GM23338 (cell line): ENCODE data around the gene C18orf32. TPM values are rescaled to one million over a fixed set of nuclear protein-coding genes. Genes with fewer than 3 reads are reported as not detected.

Experiments
- ATAC-seq: fragments of 200-7000 bp; cut with Tn5 transposase; 3 replicates; pipeline ENCODE4 v1.9.1; 2020
- DNase-seq: peaks from one replicate; pipeline ENCODE4 v3.0.0-alpha.2; 2015; ENCODE audit warnings: low spot score
- H2AFZ ChIP-seq: fragments of 200-600 bp; sonication (generic); 2 replicates; pipeline ENCODE4 v1.8.0; 2016; ENCODE audit warnings: antibody characterized with exemption, mild to moderate bottlenecking, moderate library complexity
- H3F3A ChIP-seq: fragments of 200-600 bp; sonication (generic); replicated peaks from 2 replicates; pipeline ENCODE4 v1.8.0; 2017; ENCODE audit warnings: antibody characterized with exemption, mixed run types, low read depth
- H3K27ac ChIP-seq: fragments of 200-600 bp; sonication (generic); 2 replicates; pipeline ENCODE4 v1.6.1; 2016; ENCODE audit warnings: low read depth
- H3K27me3 ChIP-seq: fragments of 200-600 bp; sonication (generic); 2 replicates; pipeline ENCODE4 v1.8.0; 2016; ENCODE audit warnings: mild to moderate bottlenecking, mixed run types, moderate library complexity; ENCODE audit not compliant: insufficient read depth
- H3K36me3 ChIP-seq: fragments of 200-600 bp; sonication (generic); 2 replicates; pipeline ENCODE4 v1.8.0; 2016; ENCODE audit warnings: mild to moderate bottlenecking; ENCODE audit not compliant: insufficient read depth
- H3K4me1 ChIP-seq: fragments of 200-600 bp; sonication (generic); 2 replicates; pipeline ENCODE4 v1.8.0; 2016; ENCODE audit warnings: mild to moderate bottlenecking, moderate library complexity; ENCODE audit not compliant: insufficient read depth
- H3K4me2 ChIP-seq: fragments of 200-600 bp; sonication (generic); 2 replicates; pipeline ENCODE4 v1.7.1; 2017; ENCODE audit warnings: mixed run types
- H3K4me3 ChIP-seq: fragments of 200-600 bp; sonication (generic); 2 replicates; pipeline ENCODE4 v1.6.1; 2016; ENCODE audit warnings: mixed run types
- H3K79me2 ChIP-seq: fragments of 200-600 bp; sonication (generic); replicated peaks from 2 replicates; pipeline ENCODE4 v1.8.0; 2017; ENCODE audit warnings: mild to moderate bottlenecking; ENCODE audit not compliant: insufficient read depth
- H3K9me2 ChIP-seq: fragments of 200-600 bp; sonication (generic); 2 replicates; pipeline ENCODE4 v1.8.0; 2017; ENCODE audit not compliant: insufficient read depth
- H4K20me1 ChIP-seq: fragments of 200-600 bp; sonication (generic); replicated peaks from 2 replicates; pipeline ENCODE4 v1.8.0; 2017; ENCODE audit warnings: mild to moderate bottlenecking; ENCODE audit not compliant: insufficient read depth
- H3K27ac Mint-ChIP-seq: 2 replicates; pipeline ENCODE4 v1.8.0; 2020; ENCODE audit warnings: inconsistent platforms, mild to moderate bottlenecking, moderate library complexity, mixed read lengths
- H3K27me3 Mint-ChIP-seq: 3 replicates; pipeline ENCODE4 v1.8.0; 2022; ENCODE audit warnings: low read depth, mild to moderate bottlenecking, moderate library complexity, mixed read lengths, inconsistent platforms; ENCODE audit not compliant: insufficient read depth, poor library complexity
- H3K36me3 Mint-ChIP-seq: 3 replicates; pipeline ENCODE4 v1.8.0; 2021; ENCODE audit warnings: low read depth, mild to moderate bottlenecking, inconsistent platforms, moderate library complexity, mixed read lengths
- H3K4me1 Mint-ChIP-seq: 3 replicates; pipeline ENCODE4 v1.8.0; 2020; ENCODE audit warnings: mild to moderate bottlenecking, inconsistent platforms, mixed read lengths
- H3K4me3 Mint-ChIP-seq: 3 replicates; pipeline ENCODE4 v1.8.0; 2021; ENCODE audit warnings: moderate library complexity, mild to moderate bottlenecking, inconsistent platforms, mixed read lengths
- H3K9me3 Mint-ChIP-seq: 3 replicates; pipeline ENCODE4 v1.8.0; 2020; ENCODE audit warnings: moderate library complexity, mild to moderate bottlenecking, inconsistent platforms, mixed read lengths
- CREB1 ChIP-seq: fragments of 250-450 bp; sonication (Bioruptor Pico); IDR thresholded peaks from 2 replicates; pipeline ENCODE4 v1.5.0; 2020; ENCODE audit warnings: low read depth, mild to moderate bottlenecking, moderate library complexity
- EZH2phosphoT487 ChIP-seq: fragments of 200-600 bp; sonication (generic); IDR thresholded peaks from one replicate; pipeline ENCODE4 v1.8.1; 2018; ENCODE audit warnings: antibody characterized with exemption; ENCODE audit not compliant: unreplicated experiment
- JUNB ChIP-seq: IDR thresholded peaks from one replicate; pipeline ENCODE4 v1.6.1; 2016; ENCODE audit warnings: antibody characterized with exemption; ENCODE audit not compliant: unreplicated experiment
- NANOG ChIP-seq: IDR thresholded peaks from 2 replicates; pipeline ENCODE4 v1.6.1; 2016; ENCODE audit warnings: antibody characterized with exemption, borderline replicate concordance
- POLR2AphosphoS5 ChIP-seq: IDR thresholded peaks from 2 replicates; pipeline ENCODE4 v1.6.1; 2016; ENCODE audit warnings: antibody characterized with exemption, low read depth
- STAT1 ChIP-seq: IDR thresholded peaks from one replicate; pipeline ENCODE4 v1.6.1; 2016; ENCODE audit warnings: antibody characterized with exemption; ENCODE audit not compliant: unreplicated experiment
- ZNF331 ChIP-seq: fragments of 250-450 bp; sonication (Bioruptor Pico); IDR thresholded peaks from 2 replicates; pipeline ENCODE4 v1.5.0; 2020; ENCODE audit warnings: low read depth, mild to moderate bottlenecking, moderate library complexity
- polyA plus RNA-seq: library from polyadenylated mRNA; unstranded; fragments of >200 nt; fragmentation: Nextera tagmentation; extraction: Ambion mirVana; gene quantifications from 2 replicates; pipeline ENCODE4 v1.2.1, GENCODE V29; 2016
- total RNA-seq: library from RNA; depleted of rRNA; stranded (reverse); fragments of >200 nt; shearing (Covaris generic); gene quantifications from 2 replicates; pipeline ENCODE4 v1.2.3, GENCODE V29; 2014
- TF ChIP-seq, protein P1 (sequence below): fragments of 250-450 bp; sonication (Bioruptor Pico); IDR thresholded peaks from 2 replicates; pipeline ENCODE4 v1.5.0; 2020; ENCODE audit warnings: mild to moderate bottlenecking, moderate library complexity
- TF ChIP-seq, protein P2 (sequence below), 2 experiments: fragments of 200-600 bp in 1 of 2; sonication (generic) in 1 of 2; conservative IDR thresholded peaks; 2 replicates each; pipeline versions ENCODE4 v1.5.1 to v1.6.1; 2016 to 2017; ENCODE audit warnings: antibody characterized with exemption in 2 of 2, low read depth in 2 of 2, mild to moderate bottlenecking in 2 of 2, moderate library complexity in 1 of 2
- TF ChIP-seq, protein P3 (sequence below): IDR thresholded peaks from 2 replicates; pipeline ENCODE4 v1.6.1; 2016; ENCODE audit warnings: antibody characterized with exemption

Gene C18orf32
- total and polyA plus RNA-seq, 2 experiments from 2014 or later = 25.3 to 72.4 TPM

DNA sequence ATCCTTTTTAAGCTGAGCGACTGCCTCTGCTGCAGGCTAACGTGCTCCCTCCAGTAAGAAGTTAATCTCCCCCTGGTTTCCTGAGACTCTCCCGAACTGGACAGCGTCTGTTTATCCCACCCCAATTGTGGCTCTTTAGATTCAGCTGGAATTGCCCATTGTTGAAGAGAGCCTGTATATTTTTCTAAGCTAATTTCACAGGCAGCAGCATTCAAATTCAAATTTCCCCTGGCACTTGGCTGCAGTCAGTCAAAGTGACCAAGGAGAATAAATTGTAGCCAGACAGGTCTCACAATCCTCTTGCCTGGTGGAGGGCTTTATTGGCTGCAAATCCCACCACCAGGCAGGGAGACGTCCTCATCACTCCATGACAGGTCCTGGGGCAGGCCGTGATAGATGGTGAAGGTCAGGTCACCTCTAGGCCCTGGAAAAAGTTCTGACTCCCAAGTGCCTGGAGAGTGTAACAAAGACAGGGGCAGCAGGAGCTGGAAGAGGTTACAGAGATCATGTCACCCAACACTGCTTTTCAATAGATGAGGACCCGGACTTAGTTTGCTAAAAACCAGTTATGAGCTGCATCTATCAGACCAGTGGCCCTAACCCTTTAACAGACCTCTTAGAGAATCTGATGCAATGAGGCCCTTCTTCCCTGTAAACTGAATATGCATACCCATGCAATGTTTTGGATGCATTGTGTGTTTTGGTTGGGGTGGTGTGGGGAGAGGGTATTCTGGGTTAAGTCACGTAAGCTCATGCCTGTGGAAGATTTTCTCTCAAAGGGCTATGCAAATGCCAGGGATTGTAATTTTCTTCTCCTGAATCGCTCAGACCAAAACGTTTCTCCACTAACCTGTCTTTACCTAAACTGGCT is 32.3 kb upstream of the C18orf32 start (continued):
- TF ChIP-seq, protein P1, sequence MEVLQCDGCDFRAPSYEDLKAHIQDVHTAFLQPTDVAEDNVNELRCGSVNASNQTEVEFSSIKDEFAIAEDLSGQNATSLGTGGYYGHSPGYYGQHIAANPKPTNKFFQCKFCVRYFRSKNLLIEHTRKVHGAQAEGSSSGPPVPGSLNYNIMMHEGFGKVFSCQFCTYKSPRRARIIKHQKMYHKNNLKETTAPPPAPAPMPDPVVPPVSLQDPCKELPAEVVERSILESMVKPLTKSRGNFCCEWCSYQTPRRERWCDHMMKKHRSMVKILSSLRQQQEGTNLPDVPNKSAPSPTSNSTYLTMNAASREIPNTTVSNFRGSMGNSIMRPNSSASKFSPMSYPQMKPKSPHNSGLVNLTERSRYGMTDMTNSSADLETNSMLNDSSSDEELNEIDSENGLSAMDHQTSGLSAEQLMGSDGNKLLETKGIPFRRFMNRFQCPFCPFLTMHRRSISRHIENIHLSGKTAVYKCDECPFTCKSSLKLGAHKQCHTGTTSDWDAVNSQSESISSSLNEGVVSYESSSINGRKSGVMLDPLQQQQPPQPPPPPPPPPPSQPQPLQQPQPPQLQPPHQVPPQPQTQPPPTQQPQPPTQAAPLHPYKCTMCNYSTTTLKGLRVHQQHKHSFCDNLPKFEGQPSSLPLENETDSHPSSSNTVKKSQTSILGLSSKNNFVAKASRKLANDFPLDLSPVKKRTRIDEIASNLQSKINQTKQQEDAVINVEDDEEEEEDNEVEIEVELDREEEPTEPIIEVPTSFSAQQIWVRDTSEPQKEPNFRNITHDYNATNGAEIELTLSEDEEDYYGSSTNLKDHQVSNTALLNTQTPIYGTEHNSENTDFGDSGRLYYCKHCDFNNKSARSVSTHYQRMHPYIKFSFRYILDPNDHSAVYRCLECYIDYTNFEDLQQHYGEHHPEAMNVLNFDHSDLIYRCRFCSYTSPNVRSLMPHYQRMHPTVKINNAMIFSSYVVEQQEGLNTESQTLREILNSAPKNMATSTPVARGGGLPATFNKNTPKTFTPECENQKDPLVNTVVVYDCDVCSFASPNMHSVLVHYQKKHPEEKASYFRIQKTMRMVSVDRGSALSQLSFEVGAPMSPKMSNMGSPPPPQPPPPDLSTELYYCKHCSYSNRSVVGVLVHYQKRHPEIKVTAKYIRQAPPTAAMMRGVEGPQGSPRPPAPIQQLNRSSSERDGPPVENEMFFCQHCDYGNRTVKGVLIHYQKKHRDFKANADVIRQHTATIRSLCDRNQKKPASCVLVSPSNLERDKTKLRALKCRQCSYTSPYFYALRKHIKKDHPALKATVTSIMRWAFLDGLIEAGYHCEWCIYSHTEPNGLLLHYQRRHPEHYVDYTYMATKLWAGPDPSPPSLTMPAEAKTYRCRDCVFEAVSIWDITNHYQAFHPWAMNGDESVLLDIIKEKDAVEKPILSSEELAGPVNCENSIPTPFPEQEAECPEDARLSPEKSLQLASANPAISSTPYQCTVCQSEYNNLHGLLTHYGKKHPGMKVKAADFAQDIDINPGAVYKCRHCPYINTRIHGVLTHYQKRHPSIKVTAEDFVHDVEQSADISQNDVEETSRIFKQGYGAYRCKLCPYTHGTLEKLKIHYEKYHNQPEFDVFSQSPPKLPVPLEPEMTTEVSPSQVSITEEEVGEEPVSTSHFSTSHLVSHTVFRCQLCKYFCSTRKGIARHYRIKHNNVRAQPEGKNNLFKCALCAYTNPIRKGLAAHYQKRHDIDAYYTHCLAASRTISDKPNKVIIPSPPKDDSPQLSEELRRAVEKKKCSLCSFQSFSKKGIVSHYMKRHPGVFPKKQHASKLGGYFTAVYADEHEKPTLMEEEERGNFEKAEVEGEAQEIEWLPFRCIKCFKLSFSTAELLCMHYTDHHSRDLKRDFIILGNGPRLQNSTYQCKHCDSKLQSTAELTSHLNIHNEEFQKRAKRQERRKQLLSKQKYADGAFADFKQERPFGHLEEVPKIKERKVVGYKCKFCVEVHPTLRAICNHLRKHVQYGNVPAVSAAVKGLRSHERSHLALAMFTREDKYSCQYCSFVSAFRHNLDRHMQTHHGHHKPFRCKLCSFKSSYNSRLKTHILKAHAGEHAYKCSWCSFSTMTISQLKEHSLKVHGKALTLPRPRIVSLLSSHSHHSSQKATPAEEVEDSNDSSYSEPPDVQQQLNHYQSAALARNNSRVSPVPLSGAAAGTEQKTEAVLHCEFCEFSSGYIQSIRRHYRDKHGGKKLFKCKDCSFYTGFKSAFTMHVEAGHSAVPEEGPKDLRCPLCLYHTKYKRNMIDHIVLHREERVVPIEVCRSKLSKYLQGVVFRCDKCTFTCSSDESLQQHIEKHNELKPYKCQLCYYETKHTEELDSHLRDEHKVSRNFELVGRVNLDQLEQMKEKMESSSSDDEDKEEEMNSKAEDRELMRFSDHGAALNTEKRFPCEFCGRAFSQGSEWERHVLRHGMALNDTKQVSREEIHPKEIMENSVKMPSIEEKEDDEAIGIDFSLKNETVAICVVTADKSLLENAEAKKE (CRISPR knock-in tag) = no peak
- TF ChIP-seq ZNF331 (CRISPR knock-in tag) (no peak), NANOG (no peak), CREB1 (no peak)
- TF ChIP-seq, protein P2, sequence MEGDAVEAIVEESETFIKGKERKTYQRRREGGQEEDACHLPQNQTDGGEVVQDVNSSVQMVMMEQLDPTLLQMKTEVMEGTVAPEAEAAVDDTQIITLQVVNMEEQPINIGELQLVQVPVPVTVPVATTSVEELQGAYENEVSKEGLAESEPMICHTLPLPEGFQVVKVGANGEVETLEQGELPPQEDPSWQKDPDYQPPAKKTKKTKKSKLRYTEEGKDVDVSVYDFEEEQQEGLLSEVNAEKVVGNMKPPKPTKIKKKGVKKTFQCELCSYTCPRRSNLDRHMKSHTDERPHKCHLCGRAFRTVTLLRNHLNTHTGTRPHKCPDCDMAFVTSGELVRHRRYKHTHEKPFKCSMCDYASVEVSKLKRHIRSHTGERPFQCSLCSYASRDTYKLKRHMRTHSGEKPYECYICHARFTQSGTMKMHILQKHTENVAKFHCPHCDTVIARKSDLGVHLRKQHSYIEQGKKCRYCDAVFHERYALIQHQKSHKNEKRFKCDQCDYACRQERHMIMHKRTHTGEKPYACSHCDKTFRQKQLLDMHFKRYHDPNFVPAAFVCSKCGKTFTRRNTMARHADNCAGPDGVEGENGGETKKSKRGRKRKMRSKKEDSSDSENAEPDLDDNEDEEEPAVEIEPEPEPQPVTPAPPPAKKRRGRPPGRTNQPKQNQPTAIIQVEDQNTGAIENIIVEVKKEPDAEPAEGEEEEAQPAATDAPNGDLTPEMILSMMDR (conservative IDR thresholded peaks at IDR 0.05; ENCODE audit: low read depth in 2 of 2) = no peak

DNA sequence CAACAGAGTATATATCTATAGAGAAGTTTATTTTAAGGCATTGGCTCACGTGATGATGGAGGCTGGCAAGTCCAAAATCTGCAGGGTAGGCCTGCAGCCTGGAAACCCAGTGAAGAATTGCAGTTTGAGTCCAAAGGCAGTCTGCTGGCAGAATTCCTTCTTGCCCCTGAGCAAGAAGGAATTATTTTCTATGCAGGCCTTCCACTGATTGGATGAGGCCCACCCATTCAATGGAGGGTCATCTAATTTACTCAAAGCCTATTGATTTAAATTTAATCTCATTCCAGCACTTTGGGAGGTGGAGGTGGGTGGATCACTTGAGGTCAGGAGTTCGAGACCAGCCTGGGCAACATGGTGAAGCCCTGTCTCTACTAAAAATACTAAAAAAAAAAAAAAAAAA is 30.4 kb upstream of the C18orf32 start:
- Histone ChIP-seq H3K4me1 (peaks cover 34% of the 10 kb centered on the region), H3K79me2 (no peaks in the 10 kb centered on the region), H3K9me2 (no peaks in the 10 kb centered on the region), H3K36me3 (no peaks in the 10 kb centered on the region), H3K27me3 (no peaks in the 10 kb centered on the region), H3F3A (no peaks in the 10 kb centered on the region), H3K4me2 (no peak overlapping the region), H4K20me1 (no peaks in the 10 kb centered on the region), H3K4me3 (no peak overlapping the region), H2AFZ (no peak overlapping the region), H3K27ac (no peak overlapping the region)
- H3K27me3 Mint-ChIP-seq = peaks cover 4% of the 10 kb centered on the region
- H3K4me3 Mint-ChIP-seq = no peak overlapping the region
- no peak overlapping the region for H3K27ac Mint-ChIP-seq
- peaks cover 31% of the 10 kb centered on the region for H3K4me1 Mint-ChIP-seq
- no peak for ATAC-seq
- DNase-seq = no peak
- H3K36me3 Mint-ChIP-seq = no peaks in the 10 kb centered on the region
- H3K9me3 Mint-ChIP-seq = no peaks in the 10 kb centered on the region
- TF ChIP-seq, protein P3, sequence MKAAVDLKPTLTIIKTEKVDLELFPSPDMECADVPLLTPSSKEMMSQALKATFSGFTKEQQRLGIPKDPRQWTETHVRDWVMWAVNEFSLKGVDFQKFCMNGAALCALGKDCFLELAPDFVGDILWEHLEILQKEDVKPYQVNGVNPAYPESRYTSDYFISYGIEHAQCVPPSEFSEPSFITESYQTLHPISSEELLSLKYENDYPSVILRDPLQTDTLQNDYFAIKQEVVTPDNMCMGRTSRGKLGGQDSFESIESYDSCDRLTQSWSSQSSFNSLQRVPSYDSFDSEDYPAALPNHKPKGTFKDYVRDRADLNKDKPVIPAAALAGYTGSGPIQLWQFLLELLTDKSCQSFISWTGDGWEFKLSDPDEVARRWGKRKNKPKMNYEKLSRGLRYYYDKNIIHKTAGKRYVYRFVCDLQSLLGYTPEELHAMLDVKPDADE = no peak
- no peak for TF ChIP-seq CREB1
- no peak for TF ChIP-seq POLR2AphosphoS5
- TF ChIP-seq JUNB = no peak
- no peak for TF ChIP-seq STAT1
- no peak for TF ChIP-seq EZH2phosphoT487
